IPS-18c (cell line): ENCODE measurements around the gene PCID2.

Experiments used
- H3K4me3 ChIP-seq: 2 replicates; pipeline ENCODE4 v1.7.0; 2013; ENCODE audit warnings: low read depth, mild to moderate bottlenecking, low read length, moderate library complexity; ENCODE audit not compliant: insufficient read depth
- H3K9me3 ChIP-seq: one replicate; pipeline ENCODE4 v1.6.1; 2013; ENCODE audit warnings: mild to moderate bottlenecking, low read length, moderate library complexity; ENCODE audit not compliant: control insufficient read depth, insufficient read depth

Gene PCID2

GRCh38 chr13:113158946-113159345 is 49.5 kb downstream of the PCID2 start:
- H3K4me3 ChIP-seq = no peak overlapping the region

DNA sequence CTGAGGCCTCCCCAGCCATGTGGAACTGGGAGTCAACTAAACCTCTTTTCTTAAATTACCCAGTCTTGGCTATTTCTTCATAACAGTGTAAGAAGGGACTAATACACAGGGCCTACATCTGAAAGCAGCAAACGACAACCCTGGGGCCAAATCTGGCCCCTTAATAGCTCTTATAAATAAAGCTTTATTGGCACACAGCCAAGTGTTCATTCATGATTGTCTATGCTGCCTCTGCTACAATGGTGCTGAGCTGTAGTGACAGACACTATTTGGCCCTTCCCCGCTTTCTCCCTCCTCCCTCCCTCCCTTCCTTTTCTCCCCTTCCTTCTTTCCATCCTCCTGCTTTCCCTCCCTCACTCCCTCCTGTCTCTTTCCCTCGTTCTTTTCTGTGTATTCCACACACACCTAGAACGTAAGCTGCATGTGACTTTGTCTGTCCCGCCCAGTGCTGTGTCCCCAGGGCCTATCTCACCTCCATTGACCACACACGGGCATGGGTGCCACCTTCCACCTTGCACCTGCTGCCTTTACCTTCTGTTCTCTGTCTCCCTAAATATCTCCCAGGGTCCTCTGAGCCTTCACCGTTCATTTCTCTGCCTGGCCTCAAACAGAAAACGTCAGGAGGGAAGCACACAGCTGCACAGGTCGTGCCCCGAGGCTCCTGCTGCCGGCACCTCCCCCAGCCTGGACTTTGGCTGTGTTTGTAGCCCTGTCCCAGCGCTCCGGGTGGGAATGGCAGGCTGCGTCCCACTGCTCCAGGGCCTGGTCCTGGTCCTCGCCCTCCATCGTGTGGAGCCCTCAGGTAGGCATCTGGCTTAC is 50.3 kb downstream of the PCID2 start, which contains the start of gene PROZ:
Gene PROZ, plus strand, starts transcription at position 720 of the 819 bp plus-strand sequence. Its CDS starts 13 bp downstream, at position 733.
- Histone ChIP-seq H3K9me3 (no peaks in the 10 kb centered on the region), H3K4me3 (no peak within 1 kb of the TSS)

More at GRCh38 chr13:113158946-113159345, 49.5 kb downstream of the PCID2 start:
- H3K9me3 ChIP-seq = no peaks in the 10 kb centered on the region

DNA sequence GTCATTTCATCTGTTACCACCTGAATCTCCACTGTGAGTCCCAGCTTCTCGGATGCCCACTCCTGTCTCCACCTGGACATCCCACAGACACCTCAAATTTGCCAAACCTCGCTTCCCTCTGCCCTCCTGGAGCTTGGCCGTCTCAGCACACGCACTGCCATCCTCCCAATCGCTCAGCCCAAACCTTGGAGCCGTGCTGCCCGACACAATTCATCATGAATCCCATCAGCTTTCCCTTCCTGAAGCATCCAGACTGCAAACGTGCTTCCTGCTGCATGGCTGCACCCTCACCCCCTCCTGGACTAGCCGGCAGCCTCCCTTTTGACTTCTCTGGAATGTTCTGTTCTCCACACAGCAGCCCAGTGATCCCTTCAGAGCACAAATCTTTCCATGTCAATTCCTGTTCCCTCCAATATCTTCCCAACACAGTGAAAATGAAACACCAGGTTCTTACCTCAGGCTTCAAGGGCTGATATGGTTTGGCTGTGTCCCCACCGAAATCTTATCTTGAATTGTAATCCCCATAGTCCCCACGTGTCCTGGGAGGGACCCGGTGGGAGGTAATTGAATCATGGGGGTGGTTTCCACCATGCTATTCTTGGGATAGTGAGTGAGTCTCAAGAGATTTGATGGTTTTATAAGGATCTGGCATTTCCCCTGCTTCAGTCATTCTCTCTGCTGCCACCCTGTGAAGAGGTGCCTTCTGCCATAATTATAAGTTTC is 51.1 kb downstream of the PCID2 start:
- no peak overlapping the region for H3K4me3 ChIP-seq

DNA sequence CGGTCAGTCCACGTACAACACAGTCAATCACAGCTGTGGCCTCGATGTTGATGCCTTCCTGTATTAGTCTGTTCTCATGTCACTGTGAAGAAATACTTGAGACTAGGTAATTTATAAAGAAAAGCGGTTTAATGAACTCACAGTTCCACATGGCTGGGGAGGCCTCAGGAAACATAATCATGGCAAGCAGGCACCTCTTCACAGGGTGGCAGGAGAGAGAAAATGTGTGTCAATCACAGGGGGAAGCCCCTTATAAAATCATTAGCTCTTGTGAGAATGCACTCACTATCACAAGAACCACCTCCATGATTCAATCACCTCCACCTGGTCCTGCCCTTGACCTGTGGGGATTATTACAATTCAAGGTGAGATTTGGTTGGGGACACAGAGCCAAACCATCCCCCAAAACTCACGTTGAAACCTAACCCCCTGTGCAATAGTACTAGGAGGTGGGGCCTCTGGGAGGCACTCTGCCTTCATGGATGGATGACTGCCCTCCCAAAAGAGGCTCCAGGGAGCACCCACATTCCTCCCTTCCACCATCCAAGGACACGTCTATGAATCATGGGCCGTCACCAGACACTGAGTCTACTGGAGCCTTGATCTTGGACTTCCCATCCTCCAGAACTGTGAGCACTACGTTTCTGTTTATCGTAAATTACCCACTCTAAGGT is 52.4 kb downstream of the PCID2 start:
- no peak overlapping the region for H3K4me3 ChIP-seq

More for the DNA sequence above, 51.1 kb downstream of the PCID2 start:
- no peaks in the 10 kb centered on the region for H3K9me3 ChIP-seq

GRCh38 chr13:113155201-113155600 is 53.3 kb downstream of the PCID2 start:
- Histone ChIP-seq H3K9me3 (peaks cover 2% of the 10 kb centered on the region), H3K4me3 (no peak overlapping the region)

More for the DNA sequence above, 52.4 kb downstream of the PCID2 start:
- peaks cover 2% of the 10 kb centered on the region for H3K9me3 ChIP-seq

DNA sequence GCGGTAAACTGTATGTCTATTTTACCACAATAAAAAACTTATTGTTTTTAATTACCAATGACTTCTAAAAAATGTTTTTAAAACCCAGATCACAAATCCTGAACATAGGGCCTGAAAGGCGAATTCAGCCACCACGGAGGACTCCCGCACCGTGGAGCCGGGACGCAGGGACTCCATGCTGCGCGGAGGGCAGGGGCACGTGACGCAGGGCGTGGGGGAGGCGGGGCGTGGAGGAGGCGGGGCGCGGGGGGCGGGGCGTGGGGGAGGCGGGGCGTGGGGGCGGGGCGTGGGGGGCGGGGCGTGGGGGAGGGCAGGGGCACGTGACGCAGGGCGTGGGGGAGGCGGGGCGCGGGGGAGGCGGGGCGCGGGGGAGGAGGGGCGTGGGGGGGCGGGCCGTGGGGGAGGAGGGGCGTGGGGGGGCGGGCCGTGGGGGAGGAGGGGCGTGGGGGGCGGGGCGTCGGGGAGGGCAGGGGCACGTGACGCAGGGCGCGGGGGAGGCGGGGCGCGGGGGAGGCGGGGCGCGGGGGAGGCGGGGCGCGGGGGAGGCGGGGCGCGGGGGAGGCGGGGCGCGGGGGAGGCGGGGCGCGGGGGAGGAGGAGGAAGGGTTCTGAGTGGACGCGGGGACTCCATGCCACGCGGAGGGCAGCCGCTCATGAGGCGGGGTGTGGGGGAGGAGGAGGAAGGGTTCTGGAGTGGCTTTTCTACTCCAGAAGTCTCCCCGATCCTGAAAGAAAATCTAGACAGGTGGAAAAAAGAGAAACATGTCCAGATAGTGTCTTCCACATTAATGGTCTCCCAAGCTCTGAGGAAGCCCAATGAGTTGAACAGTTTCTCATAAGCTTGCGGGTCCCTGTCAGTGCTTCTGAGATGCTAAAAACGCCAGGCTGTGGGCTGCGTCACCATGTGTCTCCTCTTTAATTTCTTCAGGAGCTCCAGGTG is 54.4 kb downstream of the PCID2 start:
- Histone ChIP-seq H3K9me3 (peaks cover 2% of the 10 kb centered on the region), H3K4me3 (peak overlapping the region; percentile 47)

- Histone ChIP-seq H3K9me3 (peaks cover 2% of the 10 kb centered on the region), H3K4me3 (peak overlapping the region; percentile 47)
Measured at GRCh38 chr13:113152984-113153809, 55.3 kb downstream of the PCID2 start.

- Histone ChIP-seq H3K4me3 (peak overlapping the region; percentile 47; the same call in 1 of the 2 replicates), H3K9me3 (peaks cover 2% of the 10 kb centered on the region)
Measured at GRCh38 chr13:113152691-113152983, 55.8 kb downstream of the PCID2 start.

DNA sequence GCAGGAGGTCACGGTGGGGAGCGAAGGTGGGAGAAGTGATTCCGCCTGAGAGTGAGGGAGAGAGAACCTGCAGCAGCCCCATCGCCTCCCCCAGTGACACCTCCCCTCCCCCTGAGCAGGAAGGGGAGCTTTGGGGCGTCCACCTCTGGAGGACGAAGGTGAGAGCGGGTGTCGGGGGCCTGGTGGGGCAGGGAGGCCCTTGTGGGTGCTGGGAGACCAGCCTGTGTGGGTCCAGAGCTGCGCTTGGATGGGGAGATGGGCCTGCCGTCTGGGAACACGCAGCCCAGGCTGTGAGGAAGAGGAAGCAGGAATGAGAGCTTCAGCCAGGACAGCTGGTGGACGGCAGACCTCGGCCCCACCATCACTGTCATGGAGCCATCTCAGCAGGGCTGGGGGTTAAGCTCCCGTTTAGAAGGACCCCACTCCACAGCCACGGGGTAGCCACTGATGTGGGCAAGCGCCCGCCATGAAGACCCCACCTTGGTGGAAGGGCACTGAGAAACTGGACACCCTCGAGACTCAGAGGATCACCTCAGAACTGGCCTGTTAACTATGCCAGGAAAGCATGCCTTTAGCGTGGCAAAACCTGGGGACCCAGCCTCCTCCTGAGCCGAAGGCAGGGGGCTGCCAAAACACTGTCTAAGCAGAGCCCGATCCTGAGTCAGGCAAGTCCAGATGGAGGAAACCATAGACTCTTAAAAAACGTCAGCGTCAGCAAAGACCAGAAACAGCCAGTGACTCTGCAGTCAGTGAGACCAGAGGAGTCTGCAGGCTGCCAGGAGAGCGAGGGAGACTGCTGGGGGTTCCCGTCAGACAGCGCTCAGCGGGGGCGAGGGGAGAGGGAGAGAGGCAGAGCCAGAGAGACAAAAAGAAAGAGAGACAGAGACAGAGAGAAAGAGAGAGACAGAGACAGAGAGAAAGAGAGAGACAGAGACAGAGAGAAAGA is 56.5 kb downstream of the PCID2 start:
- peak overlapping the region; percentile 20; the same call in 1 of the 2 replicates for H3K4me3 ChIP-seq
- H3K9me3 ChIP-seq = peaks cover 2% of the 10 kb centered on the region

- H3K9me3 ChIP-seq = peaks cover 2% of the 10 kb centered on the region
Measured at GRCh38 chr13:113150550-113151365, 57.7 kb downstream of the PCID2 start.

GRCh38 chr13:113149711-113150549 is 58.5 kb downstream of the PCID2 start:
- H3K4me3 ChIP-seq = no peak overlapping the region
- H3K9me3 ChIP-seq = peaks cover 2% of the 10 kb centered on the region

More at GRCh38 chr13:113150550-113151365, 57.7 kb downstream of the PCID2 start:
- H3K4me3 ChIP-seq = no peak overlapping the region

- Histone ChIP-seq H3K9me3 (peaks cover 2% of the 10 kb centered on the region), H3K4me3 (no peak overlapping the region)
Measured at GRCh38 chr13:113148940-113149503, 59.4 kb downstream of the PCID2 start.

DNA sequence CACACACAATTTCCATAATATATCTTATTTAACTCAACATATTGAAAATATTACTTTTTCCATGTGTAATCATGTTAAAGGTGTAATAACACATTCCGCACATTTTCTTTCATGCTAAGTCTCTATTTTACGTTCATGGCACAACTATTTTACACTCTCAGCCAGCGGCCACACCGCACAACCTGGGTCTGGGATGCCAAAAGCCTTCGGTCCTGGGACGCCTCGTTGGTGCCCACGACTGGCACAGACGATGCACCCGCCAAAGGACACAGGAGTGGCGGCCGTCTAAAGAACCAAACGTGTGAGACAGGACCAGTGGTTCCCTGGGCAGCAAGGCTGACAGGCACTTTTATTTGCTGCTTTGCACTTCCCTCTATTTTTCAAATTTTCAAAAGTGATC is 60.1 kb downstream of the PCID2 start:
- Histone ChIP-seq H3K9me3 (peaks cover 2% of the 10 kb centered on the region), H3K4me3 (no peak overlapping the region)
